Measurements from ENCODE around the gene PTPRN2. TPM values are rescaled to one million over a fixed set of nuclear protein-coding genes. Genes with fewer than 3 reads are reported as not detected.

Gene PTPRN2
- total and polyA plus RNA-seq, 2 experiments from 2014 or later, result 0.28 TPM; not detected in 1

DNA sequence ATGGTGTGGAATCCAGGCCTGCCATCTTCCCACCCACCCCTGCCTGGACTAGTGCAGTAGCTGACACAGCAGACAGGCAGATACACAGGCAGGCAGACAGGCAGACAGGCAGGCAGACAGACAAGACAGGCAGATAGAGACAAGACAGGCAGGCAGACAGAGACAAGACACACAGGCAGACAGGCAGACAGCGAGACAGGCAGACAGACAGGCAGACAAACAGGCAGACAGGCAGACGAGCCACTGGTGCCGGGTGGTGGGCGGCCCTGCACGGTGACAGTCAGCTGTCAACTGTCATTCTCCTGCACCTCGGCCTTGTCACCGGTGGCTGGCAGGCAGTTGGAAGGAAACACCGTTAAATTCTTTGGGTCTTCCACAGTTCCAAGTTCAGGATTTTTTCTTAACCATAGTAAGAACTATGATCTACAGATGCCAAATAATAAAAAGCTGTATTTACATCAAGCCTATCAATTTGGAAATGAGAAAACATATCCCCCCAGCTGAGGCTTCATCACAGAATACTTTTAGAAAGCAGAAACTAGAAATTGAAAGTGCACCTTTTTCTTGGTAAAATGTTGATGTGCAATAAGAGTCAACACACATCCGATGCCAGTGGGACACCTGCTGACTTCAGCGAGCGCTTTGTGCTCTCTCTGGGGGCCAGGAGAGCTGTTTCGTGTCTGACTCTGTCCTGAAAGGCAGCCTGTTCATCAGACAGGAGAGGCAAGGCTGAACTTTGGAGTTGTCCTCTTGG, 1000.4 kb downstream of the PTPRN2 start:
- no peaks in the 10 kb centered on the region for H3K9me3 ChIP-seq (ENCODE audit: low read depth)
- H3K4me1 ChIP-seq (ENCODE audit: low read depth), result no peaks in the 10 kb centered on the region
- H3K27ac ChIP-seq, result no peak overlapping the region
- no peak for DNase-seq (ENCODE audit: low read depth in 1 of 2, low spot score in 1 of 2)
- no peaks in the 10 kb centered on the region for H3K36me3 ChIP-seq
- H3K4me3 ChIP-seq, result no peak overlapping the region
- TF ChIP-seq, protein P1, sequence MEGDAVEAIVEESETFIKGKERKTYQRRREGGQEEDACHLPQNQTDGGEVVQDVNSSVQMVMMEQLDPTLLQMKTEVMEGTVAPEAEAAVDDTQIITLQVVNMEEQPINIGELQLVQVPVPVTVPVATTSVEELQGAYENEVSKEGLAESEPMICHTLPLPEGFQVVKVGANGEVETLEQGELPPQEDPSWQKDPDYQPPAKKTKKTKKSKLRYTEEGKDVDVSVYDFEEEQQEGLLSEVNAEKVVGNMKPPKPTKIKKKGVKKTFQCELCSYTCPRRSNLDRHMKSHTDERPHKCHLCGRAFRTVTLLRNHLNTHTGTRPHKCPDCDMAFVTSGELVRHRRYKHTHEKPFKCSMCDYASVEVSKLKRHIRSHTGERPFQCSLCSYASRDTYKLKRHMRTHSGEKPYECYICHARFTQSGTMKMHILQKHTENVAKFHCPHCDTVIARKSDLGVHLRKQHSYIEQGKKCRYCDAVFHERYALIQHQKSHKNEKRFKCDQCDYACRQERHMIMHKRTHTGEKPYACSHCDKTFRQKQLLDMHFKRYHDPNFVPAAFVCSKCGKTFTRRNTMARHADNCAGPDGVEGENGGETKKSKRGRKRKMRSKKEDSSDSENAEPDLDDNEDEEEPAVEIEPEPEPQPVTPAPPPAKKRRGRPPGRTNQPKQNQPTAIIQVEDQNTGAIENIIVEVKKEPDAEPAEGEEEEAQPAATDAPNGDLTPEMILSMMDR (IDR thresholded peaks at IDR 0.05; ENCODE audit: low read depth, low read length), result no peak
- no peaks in the 10 kb centered on the region for H3K27me3 ChIP-seq

DNA sequence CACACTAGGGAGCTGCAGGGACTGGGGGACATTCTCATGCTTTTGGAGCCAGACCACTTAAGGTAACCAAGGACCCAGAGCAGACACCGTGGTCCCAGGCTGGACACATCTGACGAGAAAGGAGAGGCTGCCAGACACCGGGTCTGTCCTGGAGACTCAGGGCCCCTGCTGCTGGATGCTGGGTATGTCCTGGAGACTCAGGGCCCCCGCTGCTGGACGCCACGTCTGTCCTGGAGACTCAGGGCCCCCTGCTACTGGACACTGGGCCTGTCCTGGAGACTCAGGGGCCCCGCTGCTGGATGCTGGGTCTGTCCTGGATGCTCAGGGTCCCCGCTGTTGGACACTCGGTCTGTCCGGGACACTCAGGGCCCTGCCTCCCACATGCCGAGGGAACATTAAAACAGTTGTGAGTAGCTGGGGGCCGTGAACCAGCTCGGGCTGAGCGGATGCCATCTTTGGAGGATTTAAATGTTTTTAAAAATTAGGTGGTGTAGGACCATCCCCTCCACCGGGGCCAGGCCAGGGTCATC, 1001.1 kb downstream of the PTPRN2 start:
- Histone ChIP-seq H3K36me3 (no peaks in the 10 kb centered on the region), H3K4me3 (no peak overlapping the region), H3K4me1 (ENCODE audit: low read depth) (no peaks in the 10 kb centered on the region), H3K9me3 (ENCODE audit: low read depth) (no peaks in the 10 kb centered on the region), H3K27ac (no peak overlapping the region), H3K27me3 (no peaks in the 10 kb centered on the region)
- no peak for DNase-seq (ENCODE audit: low read depth in 1 of 2, low spot score in 1 of 2)
- TF ChIP-seq, protein P1 (IDR thresholded peaks at IDR 0.05; ENCODE audit: low read depth, low read length), result no peak

DNA sequence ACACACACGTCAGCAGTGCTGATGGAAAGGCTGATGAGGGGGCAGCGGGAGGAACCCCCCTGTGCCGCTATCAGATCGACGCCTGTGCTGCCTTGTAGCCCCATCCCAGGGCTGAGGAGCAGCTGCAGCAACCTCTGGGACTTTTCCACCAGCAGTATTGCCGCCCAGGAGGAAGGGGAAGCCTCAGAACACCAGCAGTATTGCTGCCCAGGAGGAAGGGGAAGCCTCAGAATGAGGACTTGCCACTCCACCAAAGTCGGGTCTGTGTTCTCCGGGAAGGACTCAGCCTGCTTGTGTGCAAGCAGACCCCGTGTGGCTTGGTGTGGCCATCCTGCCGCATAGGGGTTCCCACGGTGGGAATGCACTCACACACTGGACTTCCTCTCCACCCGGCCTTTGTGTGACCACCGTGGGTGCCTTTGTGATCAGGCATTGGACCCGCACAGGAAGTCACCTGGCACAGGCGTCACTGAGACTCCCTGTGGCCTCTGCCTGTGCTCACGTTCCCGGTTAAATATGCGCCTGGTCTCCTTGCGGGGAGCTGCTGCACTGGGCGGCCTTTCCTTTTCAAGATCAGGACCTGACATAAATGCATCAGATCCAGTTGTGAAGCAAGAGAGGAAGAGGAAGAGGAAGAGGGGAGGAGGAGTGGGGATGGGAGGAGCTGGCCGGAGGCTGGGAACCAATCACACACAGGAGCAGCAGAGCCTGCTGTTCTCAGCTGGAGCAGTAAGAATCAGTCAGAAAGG, 1002.3 kb downstream of the PTPRN2 start:
- H3K27me3 ChIP-seq, result no peaks in the 10 kb centered on the region
- H3K4me3 ChIP-seq, result no peak overlapping the region
- TF ChIP-seq, protein P1 (IDR thresholded peaks at IDR 0.05; ENCODE audit: low read depth, low read length), result no peak
- H3K9me3 ChIP-seq (ENCODE audit: low read depth), result no peaks in the 10 kb centered on the region
- no peaks in the 10 kb centered on the region for H3K4me1 ChIP-seq (ENCODE audit: low read depth)
- no peak overlapping the region for H3K27ac ChIP-seq
- DNase-seq (ENCODE audit: low read depth in 1 of 2, low spot score in 1 of 2), result no peak
- H3K36me3 ChIP-seq, result no peaks in the 10 kb centered on the region

DNA sequence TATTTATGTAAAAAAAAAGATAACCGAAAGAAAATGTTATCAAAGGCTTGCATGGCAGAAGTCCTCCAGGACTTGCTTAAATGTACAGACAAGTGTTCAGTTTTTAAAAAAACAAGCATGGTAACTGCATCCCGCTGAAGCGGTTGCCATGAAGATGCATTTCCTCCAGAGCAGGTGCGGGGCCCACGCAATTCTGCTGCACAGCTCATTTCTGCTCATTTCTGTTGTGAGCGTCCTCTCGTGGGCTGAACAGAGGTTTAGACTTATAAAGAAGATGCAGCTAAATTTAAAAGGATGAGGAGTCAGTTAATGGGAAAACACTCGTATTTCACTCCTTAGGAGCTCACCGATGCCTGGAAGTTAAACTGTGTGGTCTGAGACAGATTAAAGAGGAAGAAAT, 1003.2 kb downstream of the PTPRN2 start:
- H3K9me3 ChIP-seq (ENCODE audit: low read depth), result no peaks in the 10 kb centered on the region

DNA sequence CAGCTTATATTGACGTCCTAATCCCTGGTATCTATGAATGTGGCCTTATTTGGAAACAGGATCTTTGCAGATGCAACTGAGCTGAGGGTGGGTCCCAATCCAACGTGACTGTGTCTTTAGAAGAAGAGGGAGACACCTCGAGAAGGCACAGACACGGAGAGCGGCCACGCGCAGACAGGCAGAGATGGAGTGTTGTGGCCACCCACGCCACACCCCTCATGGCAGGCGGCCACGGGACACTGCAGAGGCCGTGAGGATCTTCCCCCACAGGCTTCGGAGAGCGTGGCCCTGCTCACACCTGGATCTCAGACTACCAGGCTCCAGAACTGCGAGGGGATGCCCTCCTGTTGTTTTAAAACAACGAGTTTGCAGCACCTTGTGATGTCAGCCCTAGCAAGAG, 1005.9 kb downstream of the PTPRN2 start:
- TF ChIP-seq, protein P1 (IDR thresholded peaks at IDR 0.05; ENCODE audit: low read depth, low read length), result no peak
- Histone ChIP-seq H3K4me1 (ENCODE audit: low read depth) (no peaks in the 10 kb centered on the region), H3K27me3 (no peaks in the 10 kb centered on the region), H3K27ac (no peak overlapping the region), H3K36me3 (no peaks in the 10 kb centered on the region), H3K9me3 (ENCODE audit: low read depth) (no peaks in the 10 kb centered on the region), H3K4me3 (no peak overlapping the region)
- DNase-seq (ENCODE audit: low read depth in 1 of 2, low spot score in 1 of 2), result no peak

More for the DNA sequence above, 1003.2 kb downstream of the PTPRN2 start:
- Histone ChIP-seq H3K36me3 (no peaks in the 10 kb centered on the region), H3K27me3 (no peaks in the 10 kb centered on the region), H3K4me1 (ENCODE audit: low read depth) (no peaks in the 10 kb centered on the region), H3K27ac (no peak overlapping the region), H3K4me3 (no peak overlapping the region)
- DNase-seq (ENCODE audit: low read depth in 1 of 2, low spot score in 1 of 2), result no peak
- TF ChIP-seq, protein P1 (IDR thresholded peaks at IDR 0.05; ENCODE audit: low read depth, low read length), result no peak

All from cardiac muscle cell (in vitro differentiated cells and primary cell).